Measurements from ENCODE around the gene ELMO3. TPM values are rescaled to one million over a fixed set of nuclear protein-coding genes. Genes with fewer than 3 reads are reported as not detected.

ELMO3 gene
- total and polyA plus RNA-seq, 2 of the 13 experiments (the other 11 are each of a cell fraction or from before 2014, with no cell fraction given), result 2.6 to 4.0 TPM

- H3K9ac ChIP-seq (ENCODE audit: insufficient read depth, low read depth, low read length), result no peak overlapping the region
- intact Hi-C loops (cut with micrococcal nuclease; ENCODE audit: unreplicated experiment), result no loop called here
- WGBS (ENCODE audit: low lambda C conversion rate), result 97% methylated on average over 22 of the region's 22 CpGs
- peaks cover 47 to 70% of the 10 kb centered on the region in 2 experiments for H3K36me3 ChIP-seq (replicated peaks in 1 of 2; ENCODE audit: control insufficient read depth in 1 of 2, insufficient read depth in 2 of 2, low read length in 2 of 2)
- no peaks in the 10 kb centered on the region for H3K9me3 ChIP-seq (ENCODE audit: low read length)
- H3K79me2 ChIP-seq (ENCODE audit: insufficient read depth, low read length), result no peaks in the 10 kb centered on the region
- ATAC-seq, result no peak
- ChIA-PET POLR2A (interaction anchor here (0.9 kb wide), 1 partner anchor 8 kb away, joined by 3 read pairs; the partner anchor contains the start of gene E2F4), CTCF (ENCODE audit: low intra/inter-chr PET ratio, low total read pairs) (no interaction called here)
- FAIRE-seq, result no peak
- no TSS peak for BruUV-seq (replicated peaks)
- H3K4me2 ChIP-seq (ENCODE audit: low read depth, low read length), result no peak overlapping the region
- H2AFZ ChIP-seq (ENCODE audit: low read length), result no peak overlapping the region
- TF ChIP-seq ZZZ3 (CRISPR knock-in tag; IDR thresholded peaks at IDR 0.05; ENCODE audit: borderline replicate concordance) (no peak), RFX1 (IDR thresholded peaks at IDR 0.05) (no peak), RBM39 (IDR thresholded peaks at IDR 0.05; ENCODE audit: low read depth, low read length, poor library complexity, severe bottlenecking) (no peak), FOXK2 (IDR thresholded peaks at IDR 0.05) (no peak), TAF15 (IDR thresholded peaks at IDR 0.05; ENCODE audit: low read depth, low read length, poor library complexity, severe bottlenecking) (no peak), NR3C1 (CRISPR knock-in tag; IDR thresholded peaks at IDR 0.05) (no peak), HOMEZ (CRISPR knock-in tag; IDR thresholded peaks at IDR 0.05; ENCODE audit: low read depth) (no peak), ZC3H13 (CRISPR knock-in tag; IDR thresholded peaks at IDR 0.05) (no peak), STAT5B (CRISPR knock-in tag; IDR thresholded peaks at IDR 0.05) (no peak), TP53 (CRISPR knock-in tag; conservative IDR thresholded peaks at IDR 0.05) (no peak), ZNF33A (CRISPR knock-in tag; IDR thresholded peaks at IDR 0.05; ENCODE audit: borderline replicate concordance) (no peak), GFI1 (CRISPR knock-in tag; IDR thresholded peaks at IDR 0.05; ENCODE audit: borderline replicate concordance) (no peak), TEF (CRISPR knock-in tag; IDR thresholded peaks at IDR 0.05) (no peak), POLR2G (IDR thresholded peaks at IDR 0.05; ENCODE audit: low read depth, low read length) (no peak), BRF2 (CRISPR knock-in tag; IDR thresholded peaks at IDR 0.05) (no peak), RNF2 (conservative IDR thresholded peaks at IDR 0.05; ENCODE audit: low read depth) (no peak), HNRNPUL1 (IDR thresholded peaks at IDR 0.05; ENCODE audit: low read depth, low read length) (no peak)
- H4K20me1 ChIP-seq (ENCODE audit: insufficient read depth, low read length), result no peaks in the 10 kb centered on the region
- no peaks in the 10 kb centered on the region for H3K4me1 ChIP-seq (ENCODE audit: insufficient read depth, low read length)
- no peaks in the 10 kb centered on the region for H3K27me3 ChIP-seq (ENCODE audit: control insufficient read depth in 1 of 2, insufficient read depth in 2 of 2, low read length in 2 of 2)
- DNase-seq (ENCODE audit: low spot score), result no peak
- in situ Hi-C loops (cut with HindIII; ENCODE audit: extremely low pct_ligation_motif_present, low pct_unique_long_range_greater_than_20kb), result no loop called here
- no peak overlapping the region for H3K4me3 ChIP-seq (replicated peaks in 1 of 3; ENCODE audit: insufficient read depth in 1 of 3, low read depth in 2 of 3, low read length in 3 of 3)
- H3K27ac ChIP-seq (ENCODE audit: extremely low read length, insufficient read depth, low read length), result no peak overlapping the region
These were observed 872 bp downstream of the ELMO3 start for GRCh38 chr16:67199808-67200198.

All from HepG2 (cell line).